Neural cell (in vitro differentiated cells): ENCODE results near the gene LUZP1.

Source experiments
- EP300 ChIP-seq: fragments of 450-650 bp; conservative IDR thresholded peaks from 2 replicates; pipeline ENCODE4 v1.6.1; 2014; ENCODE audit warnings: antibody characterized with exemption, mild to moderate bottlenecking, moderate library complexity; ENCODE audit not compliant: poor library complexity, severe bottlenecking
- MXI1 ChIP-seq: fragments of 450-650 bp; conservative IDR thresholded peaks from 2 replicates; pipeline ENCODE4 v1.6.1; 2014; ENCODE audit warnings: antibody characterized with exemption, mild to moderate bottlenecking; ENCODE audit not compliant: poor library complexity, severe bottlenecking
- POLR2AphosphoS5 ChIP-seq: IDR thresholded peaks from 2 replicates; pipeline ENCODE4 v1.6.1; 2012
- TF ChIP-seq, protein P1 (sequence below): fragments of 450-650 bp; IDR thresholded peaks from 2 replicates; pipeline ENCODE4 v1.5.1; 2014; ENCODE audit warnings: antibody characterized with exemption, mild to moderate bottlenecking, moderate library complexity; ENCODE audit not compliant: poor library complexity, severe bottlenecking
- TF ChIP-seq, protein P2 (sequence below): IDR thresholded peaks from 2 replicates; pipeline ENCODE4 v1.6.1; 2012; ENCODE audit warnings: borderline replicate concordance

DNA sequence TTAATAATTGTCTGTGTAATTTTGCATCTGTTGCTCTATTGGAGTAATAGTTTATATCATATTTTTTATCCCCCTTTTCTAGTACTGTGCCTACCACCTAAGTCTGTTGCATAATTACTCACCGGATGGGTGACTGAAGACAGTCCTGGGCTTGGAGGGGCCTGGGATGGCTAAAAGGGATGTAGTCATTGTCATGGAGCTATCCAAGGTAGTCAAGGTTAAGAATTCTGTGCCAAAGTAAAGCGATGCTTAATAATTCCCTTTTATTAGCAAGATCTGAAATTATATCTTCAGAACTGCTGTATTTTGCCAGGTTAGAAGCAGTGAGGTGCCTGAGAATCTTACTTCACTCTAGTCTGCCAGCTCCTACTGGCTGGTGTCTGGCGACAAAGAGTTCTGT, 87.8 kb downstream of the LUZP1 start:
- TF ChIP-seq, protein P1, sequence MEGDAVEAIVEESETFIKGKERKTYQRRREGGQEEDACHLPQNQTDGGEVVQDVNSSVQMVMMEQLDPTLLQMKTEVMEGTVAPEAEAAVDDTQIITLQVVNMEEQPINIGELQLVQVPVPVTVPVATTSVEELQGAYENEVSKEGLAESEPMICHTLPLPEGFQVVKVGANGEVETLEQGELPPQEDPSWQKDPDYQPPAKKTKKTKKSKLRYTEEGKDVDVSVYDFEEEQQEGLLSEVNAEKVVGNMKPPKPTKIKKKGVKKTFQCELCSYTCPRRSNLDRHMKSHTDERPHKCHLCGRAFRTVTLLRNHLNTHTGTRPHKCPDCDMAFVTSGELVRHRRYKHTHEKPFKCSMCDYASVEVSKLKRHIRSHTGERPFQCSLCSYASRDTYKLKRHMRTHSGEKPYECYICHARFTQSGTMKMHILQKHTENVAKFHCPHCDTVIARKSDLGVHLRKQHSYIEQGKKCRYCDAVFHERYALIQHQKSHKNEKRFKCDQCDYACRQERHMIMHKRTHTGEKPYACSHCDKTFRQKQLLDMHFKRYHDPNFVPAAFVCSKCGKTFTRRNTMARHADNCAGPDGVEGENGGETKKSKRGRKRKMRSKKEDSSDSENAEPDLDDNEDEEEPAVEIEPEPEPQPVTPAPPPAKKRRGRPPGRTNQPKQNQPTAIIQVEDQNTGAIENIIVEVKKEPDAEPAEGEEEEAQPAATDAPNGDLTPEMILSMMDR: no peak
- TF ChIP-seq, protein P2, sequence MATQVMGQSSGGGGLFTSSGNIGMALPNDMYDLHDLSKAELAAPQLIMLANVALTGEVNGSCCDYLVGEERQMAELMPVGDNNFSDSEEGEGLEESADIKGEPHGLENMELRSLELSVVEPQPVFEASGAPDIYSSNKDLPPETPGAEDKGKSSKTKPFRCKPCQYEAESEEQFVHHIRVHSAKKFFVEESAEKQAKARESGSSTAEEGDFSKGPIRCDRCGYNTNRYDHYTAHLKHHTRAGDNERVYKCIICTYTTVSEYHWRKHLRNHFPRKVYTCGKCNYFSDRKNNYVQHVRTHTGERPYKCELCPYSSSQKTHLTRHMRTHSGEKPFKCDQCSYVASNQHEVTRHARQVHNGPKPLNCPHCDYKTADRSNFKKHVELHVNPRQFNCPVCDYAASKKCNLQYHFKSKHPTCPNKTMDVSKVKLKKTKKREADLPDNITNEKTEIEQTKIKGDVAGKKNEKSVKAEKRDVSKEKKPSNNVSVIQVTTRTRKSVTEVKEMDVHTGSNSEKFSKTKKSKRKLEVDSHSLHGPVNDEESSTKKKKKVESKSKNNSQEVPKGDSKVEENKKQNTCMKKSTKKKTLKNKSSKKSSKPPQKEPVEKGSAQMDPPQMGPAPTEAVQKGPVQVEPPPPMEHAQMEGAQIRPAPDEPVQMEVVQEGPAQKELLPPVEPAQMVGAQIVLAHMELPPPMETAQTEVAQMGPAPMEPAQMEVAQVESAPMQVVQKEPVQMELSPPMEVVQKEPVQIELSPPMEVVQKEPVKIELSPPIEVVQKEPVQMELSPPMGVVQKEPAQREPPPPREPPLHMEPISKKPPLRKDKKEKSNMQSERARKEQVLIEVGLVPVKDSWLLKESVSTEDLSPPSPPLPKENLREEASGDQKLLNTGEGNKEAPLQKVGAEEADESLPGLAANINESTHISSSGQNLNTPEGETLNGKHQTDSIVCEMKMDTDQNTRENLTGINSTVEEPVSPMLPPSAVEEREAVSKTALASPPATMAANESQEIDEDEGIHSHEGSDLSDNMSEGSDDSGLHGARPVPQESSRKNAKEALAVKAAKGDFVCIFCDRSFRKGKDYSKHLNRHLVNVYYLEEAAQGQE: no peak
- TF ChIP-seq POLR2AphosphoS5 (no peak), MXI1 (no peak), EP300 (no peak)
